Sigmoid colon (tissue), 4 donors: Measurements from ENCODE around the gene PODXL.

Experiments used
- CTCF ChIP-seq, 4 experiments: fragments of 450-650 bp in 3 of 4; fragments of 200-600 bp in 1 of 4; IDR thresholded peaks; one replicate each; pipeline ENCODE4 v1.5.1; 2016 to 2019; ENCODE audit warnings: antibody characterized with exemption in 4 of 4, mild to moderate bottlenecking in 3 of 4, moderate library complexity in 2 of 4
- EP300 ChIP-seq, 4 donors: sonication (generic); formaldehyde crosslinking; IDR thresholded peaks; one replicate each; pipeline ENCODE4 v1.6.1; 2017; ENCODE audit warnings: antibody characterized with exemption in 4 of 4
- POLR2A ChIP-seq, 2 donors: fragments of 450-650 bp; IDR thresholded peaks; one replicate each; pipeline ENCODE4 v1.6.1; 2016; ENCODE audit warnings: antibody characterized with exemption in 2 of 2, mild to moderate bottlenecking in 2 of 2, moderate library complexity in 2 of 2
- POLR2AphosphoS5 ChIP-seq, 4 donors: sonication (generic); formaldehyde crosslinking; IDR thresholded peaks; one replicate each; pipeline ENCODE4 v1.6.1; 2017; ENCODE audit warnings: antibody characterized with exemption in 4 of 4

- TF ChIP-seq CTCF (IDR thresholded peaks at IDR 0.05): no peak
- TF ChIP-seq POLR2A (IDR thresholded peaks at IDR 0.05): no peak
- TF ChIP-seq POLR2AphosphoS5 (IDR thresholded peaks at IDR 0.05): no peak
- TF ChIP-seq EP300 (IDR thresholded peaks at IDR 0.05): no peak
Measured at GRCh38 chr7:131498237-131498885, 58.1 kb downstream of the PODXL start.
